ENCODE results near the gene PDE1A.

DNA sequence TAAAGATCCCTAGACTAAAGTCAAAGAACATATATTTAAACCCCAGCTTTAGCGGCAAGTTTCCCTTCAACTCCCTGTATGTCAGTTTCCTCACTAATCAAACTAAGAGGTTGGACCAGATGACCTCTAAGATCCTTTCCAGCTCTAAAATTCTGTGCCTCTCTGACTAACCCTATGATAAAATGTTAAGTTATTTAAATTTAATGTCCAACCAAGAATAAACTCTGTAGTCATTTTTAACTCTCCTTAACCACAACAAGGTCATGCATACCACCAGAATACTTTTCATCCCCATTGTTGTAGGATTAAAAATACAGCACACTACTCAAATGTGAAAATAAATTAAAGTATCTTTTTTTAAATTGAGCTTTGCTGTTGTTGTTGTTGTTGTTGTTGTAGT is 5.2 kb upstream of the PDE1A start:
- TF ChIP-seq, protein P1, sequence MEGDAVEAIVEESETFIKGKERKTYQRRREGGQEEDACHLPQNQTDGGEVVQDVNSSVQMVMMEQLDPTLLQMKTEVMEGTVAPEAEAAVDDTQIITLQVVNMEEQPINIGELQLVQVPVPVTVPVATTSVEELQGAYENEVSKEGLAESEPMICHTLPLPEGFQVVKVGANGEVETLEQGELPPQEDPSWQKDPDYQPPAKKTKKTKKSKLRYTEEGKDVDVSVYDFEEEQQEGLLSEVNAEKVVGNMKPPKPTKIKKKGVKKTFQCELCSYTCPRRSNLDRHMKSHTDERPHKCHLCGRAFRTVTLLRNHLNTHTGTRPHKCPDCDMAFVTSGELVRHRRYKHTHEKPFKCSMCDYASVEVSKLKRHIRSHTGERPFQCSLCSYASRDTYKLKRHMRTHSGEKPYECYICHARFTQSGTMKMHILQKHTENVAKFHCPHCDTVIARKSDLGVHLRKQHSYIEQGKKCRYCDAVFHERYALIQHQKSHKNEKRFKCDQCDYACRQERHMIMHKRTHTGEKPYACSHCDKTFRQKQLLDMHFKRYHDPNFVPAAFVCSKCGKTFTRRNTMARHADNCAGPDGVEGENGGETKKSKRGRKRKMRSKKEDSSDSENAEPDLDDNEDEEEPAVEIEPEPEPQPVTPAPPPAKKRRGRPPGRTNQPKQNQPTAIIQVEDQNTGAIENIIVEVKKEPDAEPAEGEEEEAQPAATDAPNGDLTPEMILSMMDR (IDR thresholded peaks at IDR 0.05) = no peak
- no peak for TF ChIP-seq POLR2A (IDR thresholded peaks at IDR 0.05)

Data from adrenal gland (tissue), 5 donors.